ENCODE measurements around the gene CPE.

- TF ChIP-seq CTCF (IDR thresholded peaks at IDR 0.05; ENCODE audit: extremely low read depth in 1 of 2, insufficient read depth in 1 of 2, low read depth in 1 of 2, low read length in 2 of 2) = no peak
- no peak for TF ChIP-seq POLR2AphosphoS5 (IDR thresholded peaks at IDR 0.05; ENCODE audit: insufficient read depth, low read depth, low read length)
- no peak for TF ChIP-seq POLR2A (IDR thresholded peaks at IDR 0.05; ENCODE audit: low read depth, low read length)
- TF ChIP-seq EZH2 (IDR thresholded peaks at IDR 0.05; ENCODE audit: borderline replicate concordance, low read depth, low read length, severe bottlenecking) = no peak
- no peak for TF ChIP-seq MAX (IDR thresholded peaks at IDR 0.05; ENCODE audit: insufficient read depth, insufficient read length)
- TF ChIP-seq MYC (IDR thresholded peaks at IDR 0.05; ENCODE audit: low read depth, low read length) = no peak
- TF ChIP-seq GATA2 (IDR thresholded peaks at IDR 0.05; ENCODE audit: insufficient read depth, insufficient read length, low read depth, low read length) = no peak
- no peak for TF ChIP-seq JUN (IDR thresholded peaks at IDR 0.05; ENCODE audit: borderline replicate concordance, insufficient read depth, insufficient read length, low read depth)
- TF ChIP-seq FOS (IDR thresholded peaks at IDR 0.05; ENCODE audit: borderline replicate concordance, insufficient read depth, low read length) = no peak
Observed at GRCh38 chr4:165454426-165454825, 75.6 kb downstream of the CPE start.

Measured in endothelial cell of umbilical vein (primary cell).